Naive thymus-derived CD4-positive, alpha-beta T cell (primary cell): ENCODE measurements around the gene RAD23A. TPM values are rescaled to one million over a fixed set of nuclear protein-coding genes. Genes with fewer than 3 reads are reported as not detected.
A peak's percentile ranks its signal among the peaks of the same experiment; 100 is the strongest.
"Not testable (repeated sequence)": the region's sequence is repeated elsewhere in the genome, so short reads cannot be mapped to it uniquely, and the experiment has no call there.

Experiments
- ATAC-seq: fragments of 150-1000 bp; cut with Tn5 transposase; 2 replicates; pipeline ENCODE4 v1.10.0; 2021; ENCODE audit warnings: mild to moderate bottlenecking, moderate library complexity
- CTCF ChIA-PET: fragments of 350-600 bp; sonication (Branson Sonifier 250); formaldehyde crosslinking; loops from one replicate; lab custom pipeline; 2021; ENCODE audit warnings: antibody characterized with exemption; lab: Charles Lee
- POLR2A ChIA-PET: fragments of 350-600 bp; sonication (Branson Sonifier 250); formaldehyde crosslinking; loops from one replicate; lab custom pipeline; 2021; ENCODE audit warnings: antibody characterized with exemption, inconsistent platforms; lab: Charles Lee
- DNase-seq, 9 donors: peaks; one replicate each; pipeline versions ENCODE4 v3.0.0 to v3.0.0-alpha.2; 2020 to 2022; ENCODE audit warnings: mixed read lengths in 1 of 9
- H3K27ac ChIP-seq: one replicate; pipeline ENCODE4 v1.7.0; 2013; ENCODE audit warnings: mild to moderate bottlenecking, low read depth, low read length, moderate library complexity
- H3K27me3 ChIP-seq, 2 donors: one replicate each; pipeline ENCODE4 v1.7.0; 2013; ENCODE audit warnings: low read length in 2 of 2, mild to moderate bottlenecking in 2 of 2, moderate library complexity in 2 of 2; ENCODE audit not compliant: control insufficient read depth in 2 of 2, insufficient read depth in 2 of 2
- H3K36me3 ChIP-seq, 3 experiments: 1 replicate in 2 of 3; 2 replicates in 1 of 3; pipeline ENCODE4 v1.7.0; 2013; ENCODE audit warnings: low read length in 3 of 3, mild to moderate bottlenecking in 3 of 3, moderate library complexity in 1 of 3; ENCODE audit not compliant: insufficient read depth in 3 of 3, control insufficient read depth in 2 of 3
- H3K4me1 ChIP-seq, 2 donors: one replicate each; pipeline ENCODE4 v1.7.0; 2013; ENCODE audit warnings: low read length in 2 of 2, mild to moderate bottlenecking in 2 of 2, moderate library complexity in 1 of 2; ENCODE audit not compliant: control insufficient read depth in 2 of 2, insufficient read depth in 2 of 2
- H3K4me3 ChIP-seq: 2 replicates; pipeline ENCODE4 v1.7.0; 2013; ENCODE audit warnings: mild to moderate bottlenecking, low read length
- H3K9me3 ChIP-seq, 3 experiments: 1 replicate in 2 of 3; 2 replicates in 1 of 3; pipeline ENCODE4 v1.7.0; 2013; ENCODE audit warnings: low read length in 3 of 3; ENCODE audit not compliant: control insufficient read depth in 2 of 3
- H3K27ac Mint-ChIP-seq, 9 donors: one replicate each; pipeline ENCODE4 v1.8.0; 2020 to 2022; ENCODE audit warnings: mixed read lengths in 9 of 9, mild to moderate bottlenecking in 8 of 9, moderate library complexity in 5 of 9, inconsistent platforms in 2 of 9
- H3K27me3 Mint-ChIP-seq, 5 donors: one replicate each; pipeline ENCODE4 v1.8.0; 2021 to 2022; ENCODE audit warnings: mixed read lengths in 5 of 5, mild to moderate bottlenecking in 1 of 5
- H3K36me3 Mint-ChIP-seq, 5 donors: one replicate each; pipeline ENCODE4 v1.8.0; 2020 to 2022; ENCODE audit warnings: mixed read lengths in 5 of 5, mild to moderate bottlenecking in 3 of 5, inconsistent platforms in 1 of 5
- H3K4me1 Mint-ChIP-seq, 7 donors: one replicate each; pipeline ENCODE4 v1.8.0; 2020 to 2022; ENCODE audit warnings: mixed read lengths in 7 of 7, mild to moderate bottlenecking in 3 of 7, inconsistent platforms in 1 of 7
- H3K4me3 Mint-ChIP-seq, 10 donors: one replicate each; pipeline ENCODE4 v1.8.0; 2020 to 2022; ENCODE audit warnings: mild to moderate bottlenecking in 10 of 10, mixed read lengths in 10 of 10, moderate library complexity in 6 of 10, inconsistent platforms in 2 of 10
- H3K9me3 Mint-ChIP-seq, 11 donors: one replicate each; pipeline ENCODE4 v1.8.0; 2020 to 2022; ENCODE audit warnings: mixed read lengths in 11 of 11, mild to moderate bottlenecking in 4 of 11, inconsistent platforms in 1 of 11, moderate library complexity in 1 of 11
- intact Hi-C, 2 donors: fragments of 100-400 bp; cut with micrococcal nuclease; formaldehyde crosslinking; loops; one replicate each; pipeline ENCODE4 v1.15.1; 2023
- polyA plus RNA-seq, 2 donors: library from polyadenylated mRNA; unstranded; fragments of 300-500 nt; fragmentation: Illumina TruSeq; gene quantifications; one replicate each; pipeline ENCODE4 v1.2.3, GENCODE V29; 2021
- total RNA-seq, 6 experiments: library from RNA in 5 of 6; stranded (reverse) in 5 of 6; gene quantifications; 1 replicate in 5 of 6; 2 replicates in 1 of 6; pipeline ENCODE4 v1.2.3 and lab custom pipeline; 2021 to 2026

The RAD23A gene
- total and polyA plus RNA-seq, 7 experiments from 2014 or later: 75.0 to 111 (median 90.5) TPM

GRCh38 chr19:12954612-12954962 is 8.9 kb downstream of the RAD23A start:
- peaks cover 0 to 11% of the 10 kb centered on the region in 2 donors for H3K4me1 ChIP-seq
- ChIA-PET POLR2A (interaction anchor here (0.9 to 3.6 kb wide), 4 partner anchors 16 to 74 kb away, joined by 3 to 22 read pairs (median 4); partner anchors contain the start of genes CALR and DNASE2), CTCF (interaction anchor here (0.6 to 1.9 kb wide), 4 partner anchors 11 to 313 kb away, joined by 3 to 12 read pairs (median 5); partner anchors contain the start of gene DAND5)
- Mint-ChIP-seq H3K27me3 (no peaks in the 10 kb centered on the region), H3K36me3 (peaks cover 4 to 19% (median 5%) of the 10 kb centered on the region in 5 donors), H3K4me3 (peak overlapping the region in 6 of 10 donors; percentile 14 to 89 (median 40)), H3K9me3 (no peaks in the 10 kb centered on the region), H3K4me1 (peaks cover 19 to 43% (median 25%) of the 10 kb centered on the region in 7 donors), H3K27ac (peak overlapping the region in 8 of 9 donors; percentile 9 to 81 (median 39))
- ATAC-seq (no peak), DNase-seq (no peak)
- H3K4me3 ChIP-seq: no peak overlapping the region
- no peaks in the 10 kb centered on the region for H3K9me3 ChIP-seq
- intact Hi-C loops: no loop called here
- H3K27me3 ChIP-seq: no peaks in the 10 kb centered on the region
- peaks cover 2 to 49% (median 9%) of the 10 kb centered on the region in 3 experiments for H3K36me3 ChIP-seq
- H3K27ac ChIP-seq: no peak overlapping the region

- H3K4me3 Mint-ChIP-seq: peak overlapping the region; percentile 81 to 89 (median 84)
- H3K4me1 Mint-ChIP-seq: peaks cover 16 to 39% (median 22%) of the 10 kb centered on the region in 7 donors
- peak overlapping the region; percentile 81 to 92 (median 89) for H3K27ac Mint-ChIP-seq
- H3K4me3 ChIP-seq: peak overlapping the region; percentile 84
- H3K27me3 Mint-ChIP-seq, H3K9me3 ChIP-seq, H3K9me3 Mint-ChIP-seq, intact Hi-C loops, H3K27me3 ChIP-seq, ATAC-seq, DNase-seq: not testable (repeated sequence)
- peak overlapping the region; percentile 81 for H3K27ac ChIP-seq
- peaks cover 0 to 12% (median 4%) of the 10 kb centered on the region in 5 donors for H3K36me3 Mint-ChIP-seq
- POLR2A ChIA-PET: interaction anchor here (2.2 to 3.6 kb wide), 3 partner anchors 8 to 17 kb away, joined by 12 to 22 read pairs (median 13); partner anchors contain the start of genes CALR and RAD23A
- CTCF ChIA-PET: interaction anchor here (1.4 to 2.1 kb wide), 3 partner anchors 10 to 70 kb away, joined by 4 to 13 read pairs (median 6); partner anchors contain the start of gene DAND5
- peaks cover 0 to 39% (median 8%) of the 10 kb centered on the region in 3 experiments for H3K36me3 ChIP-seq
- peaks cover 0 to 11% of the 10 kb centered on the region in 2 donors for H3K4me1 ChIP-seq
Measured at GRCh38 chr19:12955575-12955974, 9.9 kb downstream of the RAD23A start.

GRCh38 chr19:12955996-12956395 is 10.3 kb downstream of the RAD23A start:
- Histone ChIP-seq H3K36me3 (peaks cover 0 to 35% (median 6%) of the 10 kb centered on the region in 3 experiments), H3K27me3 (no peaks in the 10 kb centered on the region), H3K9me3 (no peaks in the 10 kb centered on the region), H3K27ac (peak overlapping the region; percentile 81), H3K4me1 (peaks cover 0 to 11% of the 10 kb centered on the region in 2 donors), H3K4me3 (peak overlapping the region; percentile 84)
- POLR2A ChIA-PET: interaction anchor here (0.8 to 3.6 kb wide), 6 partner anchors 8 to 71 kb away, joined by 3 to 22 read pairs (median 9); partner anchors contain the start of genes CALR and RAD23A
- peak overlapping the region; percentile 81 to 89 (median 84) for H3K4me3 Mint-ChIP-seq
- intact Hi-C loops: loop anchor here (2.0 kb wide), 2 partner anchors 17 to 37 kb away; partner anchors contain the start of genes SYCE2 (in 2 of the 2) and CALR (in 1 of the 2)
- H3K9me3 Mint-ChIP-seq: no peaks in the 10 kb centered on the region
- peaks cover 16 to 35% (median 22%) of the 10 kb centered on the region in 7 donors for H3K4me1 Mint-ChIP-seq
- ATAC-seq: no peak
- peaks cover 0 to 12% (median 4%) of the 10 kb centered on the region in 5 donors for H3K36me3 Mint-ChIP-seq
- DNase-seq: no peak
- CTCF ChIA-PET: interaction anchor here (1.0 to 2.1 kb wide), 4 partner anchors 9 to 71 kb away, joined by 3 to 13 read pairs (median 5); partner anchors contain the start of gene DAND5
- no peaks in the 10 kb centered on the region for H3K27me3 Mint-ChIP-seq
- H3K27ac Mint-ChIP-seq: peak overlapping the region; percentile 16 to 92 (median 89)

GRCh38 chr19:12956446-12957388 is 11.1 kb downstream of the RAD23A start, which contains the start of gene GADD45GIP1:
TSS of gene GADD45GIP1 (minus strand) at chr19:12957223. CDS start at chr19:12957212, 11 bp downstream.
- Histone ChIP-seq H3K27ac (peak within 1 kb of the TSS; percentile 81), H3K4me1 (peaks cover 0 to 11% of the 10 kb centered on the region in 2 donors), H3K36me3 (peaks cover 0 to 28% (median 6%) of the 10 kb centered on the region in 3 experiments), H3K4me3 (peak within 1 kb of the TSS; percentile 84), H3K27me3 (no peaks in the 10 kb centered on the region), H3K9me3 (no peaks in the 10 kb centered on the region)
- ChIA-PET POLR2A (interaction anchor here (0.6 to 3.6 kb wide), 11 partner anchors 9 to 219 kb away, joined by 3 to 22 read pairs (median 5); partner anchors contain the start of genes CALR, GCDH, GET3 and RAD23A), CTCF (interaction anchor here (1.0 to 2.1 kb wide), 3 partner anchors 8 to 72 kb away, joined by 3 to 13 read pairs (median 4); no protein-coding TSS in a partner anchor)
- intact Hi-C loops: loop anchor here (1.0 to 2.0 kb wide), 6 partner anchors 9 to 66 kb away; partner anchors contain the start of genes RAD23A (in 2 of the 2), SYCE2 (in 2 of the 2), CALR (in 1 of the 2) and FARSA (in 1 of the 2)
- DNase-seq (peak; percentile 68 to 84 (median 80)), ATAC-seq (peak; percentile 99)
- peaks cover 0 to 6% (median under 1%) of the 10 kb centered on the region in 5 donors for H3K36me3 Mint-ChIP-seq
- H3K4me1 Mint-ChIP-seq: peaks cover 16 to 29% (median 22%) of the 10 kb centered on the region in 7 donors
- no peaks in the 10 kb centered on the region for H3K27me3 Mint-ChIP-seq
- H3K9me3 Mint-ChIP-seq: no peaks in the 10 kb centered on the region
- H3K4me3 Mint-ChIP-seq: peak within 1 kb of the TSS; percentile 81 to 93 (median 88)
- peak within 1 kb of the TSS; percentile 78 to 94 (median 91) for H3K27ac Mint-ChIP-seq

- peak overlapping the region; percentile 78 to 94 (median 91) for H3K27ac Mint-ChIP-seq
- intact Hi-C loops: loop anchor here (1.0 to 2.0 kb wide), 6 partner anchors 8 to 67 kb away; partner anchors contain the start of genes RAD23A (in 2 of the 2), SYCE2 (in 2 of the 2), CALR (in 1 of the 2) and FARSA (in 1 of the 2)
- Histone ChIP-seq H3K4me3 (peak overlapping the region; percentile 84), H3K4me1 (peaks cover 0 to 11% of the 10 kb centered on the region in 2 donors), H3K27ac (peak overlapping the region; percentile 81), H3K36me3 (peaks cover 0 to 20% (median 6%) of the 10 kb centered on the region in 3 experiments)
- H3K9me3 ChIP-seq, H3K36me3 Mint-ChIP-seq, H3K9me3 Mint-ChIP-seq, H3K27me3 Mint-ChIP-seq, H3K27me3 ChIP-seq, DNase-seq, CTCF ChIA-PET: not testable (repeated sequence)
- peak; percentile 29 for ATAC-seq
- peak overlapping the region; percentile 81 to 93 (median 87) for H3K4me3 Mint-ChIP-seq
- peaks cover 16 to 27% (median 22%) of the 10 kb centered on the region in 7 donors for H3K4me1 Mint-ChIP-seq
- POLR2A ChIA-PET: interaction anchor here (1.0 to 3.6 kb wide), 7 partner anchors 8 to 220 kb away, joined by 3 to 22 read pairs (median 6); partner anchors contain the start of genes CALR, GCDH, GET3 and RAD23A
Measured at GRCh38 chr19:12957389-12957952, 11.8 kb downstream of the RAD23A start.
